HUES6 (cell line): ENCODE data around the gene QKI.
"Not testable (repeated sequence)": the region's sequence is repeated elsewhere in the genome, so short reads cannot be mapped to it uniquely, and the experiment has no call there.

Experiments
- H3K27ac ChIP-seq: 2 replicates; pipeline ENCODE4 v1.7.0; 2013; ENCODE audit warnings: low read depth, mild to moderate bottlenecking, low read length, inconsistent platforms
- H3K27me3 ChIP-seq: 2 replicates; pipeline ENCODE4 v1.6.1; 2013; ENCODE audit warnings: low read length; ENCODE audit not compliant: control insufficient read depth, insufficient read depth
- H3K36me3 ChIP-seq: 2 replicates; pipeline ENCODE4 v1.6.1; 2013; ENCODE audit warnings: low read length; ENCODE audit not compliant: control insufficient read depth, insufficient read depth
- H3K4me1 ChIP-seq: 2 replicates; pipeline ENCODE4 v1.6.1; 2013; ENCODE audit warnings: low read length; ENCODE audit not compliant: control insufficient read depth, insufficient read depth
- H3K4me3 ChIP-seq: 2 replicates; pipeline ENCODE4 v1.5.1; 2013; ENCODE audit warnings: low read depth, low read length
- H3K9ac ChIP-seq: one replicate; pipeline ENCODE4 v1.6.1; 2013; ENCODE audit warnings: mild to moderate bottlenecking, low read length
- H3K9me3 ChIP-seq: 2 replicates; pipeline ENCODE4 v1.6.1; 2013; ENCODE audit warnings: low read depth, low read length; ENCODE audit not compliant: control insufficient read depth, insufficient read depth

QKI gene

DNA sequence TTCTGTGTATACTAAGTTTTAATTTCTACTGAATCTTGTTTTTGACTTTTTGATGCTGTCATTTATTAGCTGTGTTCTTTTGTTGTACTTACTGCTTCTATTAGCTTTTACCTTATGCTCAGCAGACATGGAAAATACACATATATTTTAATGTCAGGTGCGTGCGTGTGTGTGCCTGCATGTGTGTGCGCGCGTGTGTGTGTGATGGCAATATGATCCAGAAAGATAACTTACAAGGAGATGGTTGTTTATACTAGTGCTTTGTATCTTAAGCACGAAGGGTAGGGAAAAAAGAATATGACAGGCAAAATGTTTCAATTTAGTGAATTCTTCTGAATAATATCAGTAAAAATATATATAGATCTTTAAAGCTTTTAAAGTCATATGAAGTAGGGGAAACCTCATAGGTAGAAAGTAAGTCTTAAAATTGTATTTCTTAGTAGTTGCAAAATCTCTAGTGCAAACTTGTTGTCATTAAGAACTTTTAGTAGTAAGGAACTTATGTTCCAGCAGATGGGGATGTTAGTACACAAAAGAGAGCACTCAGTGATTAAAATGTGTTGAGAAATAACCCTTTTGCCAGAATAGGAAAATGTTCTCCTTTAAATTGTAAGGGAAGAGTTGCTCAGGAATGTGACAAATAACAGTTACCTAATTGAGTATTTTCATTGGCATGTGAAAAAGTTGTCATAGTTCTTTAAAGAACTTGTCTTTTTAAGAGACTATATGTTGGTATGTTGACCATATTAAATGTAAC, 13.2 kb downstream of the QKI start:
- no peaks in the 10 kb centered on the region for H3K27me3 ChIP-seq
- H3K4me3 ChIP-seq, result no peak overlapping the region
- no peaks in the 10 kb centered on the region for H3K36me3 ChIP-seq
- peaks cover 42% of the 10 kb centered on the region for H3K4me1 ChIP-seq
- no peak overlapping the region for H3K9ac ChIP-seq
- H3K9me3 ChIP-seq, result no peaks in the 10 kb centered on the region
- H3K27ac ChIP-seq, result no peak overlapping the region

- no peaks in the 10 kb centered on the region for H3K36me3 ChIP-seq
- H3K27ac ChIP-seq, result no peak overlapping the region
- no peak overlapping the region for H3K4me3 ChIP-seq
- no peaks in the 10 kb centered on the region for H3K27me3 ChIP-seq
- H3K9me3 ChIP-seq, result no peaks in the 10 kb centered on the region
- H3K4me1 ChIP-seq, result peaks cover 35% of the 10 kb centered on the region
- H3K9ac ChIP-seq, result no peak overlapping the region
These were observed 13.9 kb downstream of the QKI start for GRCh38 chr6:163428373-163428772.

DNA sequence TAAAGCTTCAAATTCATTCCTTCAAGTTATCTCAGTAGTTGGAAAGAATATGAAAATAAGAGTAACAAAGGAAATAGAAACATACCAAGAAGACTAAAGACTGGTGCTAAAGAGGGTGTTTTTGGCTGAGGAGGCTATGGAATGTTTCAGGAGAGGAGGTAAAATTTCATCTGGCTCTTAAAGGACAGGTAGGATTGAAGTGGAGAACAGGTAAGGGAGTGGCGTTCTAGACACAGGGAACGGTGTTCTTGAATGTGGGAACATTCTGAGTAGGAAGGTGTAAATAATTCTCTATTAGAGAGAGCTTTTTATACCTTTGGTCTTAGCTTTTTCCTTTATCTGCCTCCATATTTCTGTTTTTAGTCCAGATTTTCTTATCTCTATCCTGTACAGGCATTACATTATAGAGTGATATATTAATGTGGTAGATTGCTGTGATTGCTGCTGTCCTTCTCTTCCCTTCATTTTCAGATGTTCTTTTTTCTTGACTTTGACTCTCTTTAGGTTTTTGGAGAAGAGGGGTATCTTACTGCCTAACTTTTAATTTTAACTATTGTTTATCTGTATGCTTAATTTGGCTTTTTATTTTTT, 15.4 kb downstream of the QKI start:
- H3K27me3 ChIP-seq, result no peaks in the 10 kb centered on the region
- H3K27ac ChIP-seq, result no peak overlapping the region
- H3K9me3 ChIP-seq, result no peaks in the 10 kb centered on the region
- H3K4me3 ChIP-seq, result no peak overlapping the region
- no peaks in the 10 kb centered on the region for H3K36me3 ChIP-seq
- H3K9ac ChIP-seq, result no peak overlapping the region
- H3K4me1 ChIP-seq, result peaks cover 33% of the 10 kb centered on the region

DNA sequence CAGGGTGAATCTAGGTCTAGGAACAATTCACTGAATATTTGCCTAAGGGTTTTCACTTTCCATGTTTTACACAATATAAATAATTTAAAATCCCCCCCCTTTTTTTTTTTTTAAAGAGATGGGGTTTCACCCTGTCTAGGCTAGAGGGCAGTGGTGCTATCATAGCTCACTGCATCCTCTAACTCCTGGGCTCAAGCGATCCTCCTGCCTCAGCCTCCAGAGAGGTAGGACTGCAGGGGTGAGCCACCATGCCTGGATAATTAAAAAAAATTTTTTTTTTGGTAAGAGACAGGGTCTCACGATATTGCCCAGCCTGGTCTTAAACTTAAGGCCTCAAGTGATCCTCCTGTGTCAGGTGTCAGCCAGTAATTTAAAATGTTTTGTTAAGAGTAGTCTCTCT, 17.8 kb downstream of the QKI start:
- no peak overlapping the region for H3K9ac ChIP-seq
- no peak overlapping the region for H3K27ac ChIP-seq
- H3K4me1 ChIP-seq, result peaks cover 35% of the 10 kb centered on the region
- no peak overlapping the region for H3K4me3 ChIP-seq
- no peaks in the 10 kb centered on the region for H3K27me3 ChIP-seq
- no peaks in the 10 kb centered on the region for H3K36me3 ChIP-seq
- no peaks in the 10 kb centered on the region for H3K9me3 ChIP-seq

- H3K9ac ChIP-seq, H3K27ac ChIP-seq, H3K36me3 ChIP-seq, H3K4me3 ChIP-seq, H3K27me3 ChIP-seq, H3K9me3 ChIP-seq: not testable (repeated sequence)
- peaks cover 29% of the 10 kb centered on the region for H3K4me1 ChIP-seq
These were observed 19.0 kb downstream of the QKI start for GRCh38 chr6:163433486-163433885.

- Histone ChIP-seq H3K27me3 (no peaks in the 10 kb centered on the region), H3K36me3 (no peaks in the 10 kb centered on the region), H3K9me3 (no peaks in the 10 kb centered on the region), H3K4me3 (no peak overlapping the region), H3K4me1 (peaks cover 23% of the 10 kb centered on the region), H3K27ac (no peak overlapping the region), H3K9ac (no peak overlapping the region)
These were observed 20.5 kb downstream of the QKI start for GRCh38 chr6:163435023-163435422.

DNA sequence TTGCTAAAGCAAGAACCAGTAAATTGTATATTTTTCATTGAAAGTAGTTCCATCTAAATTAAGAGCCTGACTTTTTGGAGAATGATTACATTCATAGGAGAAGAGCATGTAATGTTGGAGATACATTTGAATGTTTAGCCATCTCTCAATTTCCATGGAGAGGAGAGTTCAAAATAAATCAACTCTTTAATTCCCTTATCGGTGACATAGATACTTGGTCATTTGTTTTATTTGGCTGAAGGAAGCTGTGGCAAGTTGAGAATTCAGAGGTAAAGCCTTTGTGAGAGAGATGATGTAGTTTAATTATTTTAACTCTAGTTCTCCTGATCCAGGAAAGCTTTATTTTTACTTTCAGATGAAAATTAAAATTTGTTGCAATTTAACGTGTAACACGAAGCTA, 22.3 kb downstream of the QKI start:
- Histone ChIP-seq H3K4me1 (peaks cover 17% of the 10 kb centered on the region; the same call in 1 of the 2 replicates), H3K9ac (no peak overlapping the region), H3K36me3 (no peaks in the 10 kb centered on the region), H3K9me3 (no peaks in the 10 kb centered on the region), H3K27ac (no peak overlapping the region), H3K4me3 (no peak overlapping the region), H3K27me3 (no peaks in the 10 kb centered on the region)

DNA sequence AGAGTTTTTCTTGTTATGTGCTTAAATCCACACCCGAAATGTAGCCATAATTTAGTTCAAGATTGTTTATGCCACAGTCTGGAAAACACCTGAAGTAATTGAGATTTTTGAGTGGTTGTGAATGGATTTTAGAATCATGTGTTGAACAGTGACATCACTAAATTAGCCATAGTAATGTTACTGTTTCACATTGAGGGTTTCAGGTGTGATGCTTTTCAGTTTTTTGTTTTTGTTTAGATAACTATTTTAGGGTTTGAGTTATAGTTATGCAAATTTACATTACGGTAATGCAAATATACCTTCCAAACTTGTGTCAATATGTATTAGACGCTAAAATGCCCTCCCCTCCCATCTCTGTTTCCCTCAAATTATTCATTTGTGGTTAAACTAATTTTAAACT, 22.9 kb downstream of the QKI start:
- Histone ChIP-seq H3K27ac (no peak overlapping the region), H3K9me3 (no peaks in the 10 kb centered on the region; the same call in 1 of the 2 replicates), H3K27me3 (no peaks in the 10 kb centered on the region), H3K36me3 (no peaks in the 10 kb centered on the region), H3K4me1 (peaks cover 17% of the 10 kb centered on the region; the same call in 1 of the 2 replicates), H3K4me3 (no peak overlapping the region), H3K9ac (no peak overlapping the region)

DNA sequence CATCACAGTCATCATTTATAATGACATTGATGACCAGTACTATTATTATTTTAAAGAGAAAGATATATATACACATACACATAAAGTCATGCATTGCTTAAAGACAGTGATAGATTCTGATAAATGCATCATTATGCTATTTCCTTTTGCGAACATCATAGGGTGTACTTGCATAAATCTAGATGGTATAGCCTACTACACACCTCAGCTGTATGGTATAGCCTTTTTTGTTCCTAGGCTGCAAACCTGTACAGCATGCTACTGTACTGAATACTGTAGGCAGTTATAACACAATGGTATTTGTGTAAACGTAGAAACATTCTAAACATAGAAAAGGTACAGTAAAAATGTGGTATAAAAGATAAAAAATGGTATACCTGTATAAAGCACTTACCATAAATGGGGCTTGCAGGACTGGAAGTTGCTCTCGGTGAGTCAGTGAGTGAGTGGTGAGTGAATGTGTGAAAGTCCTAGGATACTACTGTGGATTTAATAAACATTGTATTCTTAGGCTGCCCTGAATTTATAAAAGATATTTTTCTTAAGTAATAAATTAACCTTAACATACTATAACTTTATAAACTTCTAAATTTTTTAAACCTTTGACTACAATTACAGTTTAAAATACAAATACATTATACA, 23.9 kb downstream of the QKI start:
- no peak overlapping the region for H3K27ac ChIP-seq
- no peaks in the 10 kb centered on the region for H3K36me3 ChIP-seq
- H3K9me3 ChIP-seq, result no peaks in the 10 kb centered on the region; the same call in 1 of the 2 replicates
- H3K4me3 ChIP-seq, result no peak overlapping the region
- no peaks in the 10 kb centered on the region for H3K27me3 ChIP-seq
- no peak overlapping the region for H3K9ac ChIP-seq
- peaks cover 17% of the 10 kb centered on the region; the same call in 1 of the 2 replicates for H3K4me1 ChIP-seq

- Histone ChIP-seq H3K27ac (no peak overlapping the region), H3K9ac (no peak overlapping the region), H3K4me1 (peaks cover 17% of the 10 kb centered on the region; the same call in 1 of the 2 replicates)
These were observed 24.4 kb downstream of the QKI start for GRCh38 chr6:163438940-163439335.

DNA sequence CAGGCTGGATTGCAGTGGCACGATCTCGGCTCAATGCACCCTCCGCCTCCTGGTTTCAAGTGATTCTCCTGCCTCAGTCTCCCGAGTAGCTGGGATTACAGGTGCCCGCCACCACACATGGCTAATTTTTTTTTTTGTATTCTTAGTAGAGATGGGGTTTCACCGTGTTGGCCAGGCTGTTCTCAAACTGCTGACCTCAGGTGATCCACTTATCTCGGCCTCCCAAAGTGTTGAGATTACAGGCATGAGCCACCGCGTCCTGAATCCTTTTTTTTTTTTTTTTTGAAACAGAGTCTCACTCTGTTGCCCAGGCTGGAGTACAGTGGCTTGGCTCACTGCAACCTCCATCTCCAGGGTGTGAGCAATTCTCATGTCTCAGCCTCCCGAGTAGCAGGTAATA, 24.9 kb downstream of the QKI start:
- H3K36me3 ChIP-seq, H3K27me3 ChIP-seq, H3K9ac ChIP-seq, H3K9me3 ChIP-seq, H3K4me3 ChIP-seq, H3K27ac ChIP-seq: not testable (repeated sequence)
- peaks cover 17% of the 10 kb centered on the region; the same call in 1 of the 2 replicates for H3K4me1 ChIP-seq

More at GRCh38 chr6:163438940-163439335, 24.4 kb downstream of the QKI start:
- H3K9me3 ChIP-seq, result no peaks in the 10 kb centered on the region; the same call in 1 of the 2 replicates
- H3K36me3 ChIP-seq, result no peaks in the 10 kb centered on the region
- no peaks in the 10 kb centered on the region for H3K27me3 ChIP-seq
- H3K4me3 ChIP-seq, result no peak overlapping the region
